HG02759 (cell line): ENCODE data around the gene SULF2.
"Not testable (repeated sequence)": the region's sequence is repeated elsewhere in the genome, so short reads cannot be mapped to it uniquely, and the experiment has no call there.

Experiments used
- ATAC-seq: cut with Tn5 transposase; IDR thresholded peaks from one replicate; pipeline ENCODE4 v1.9.1; 2021; ENCODE audit warnings: mild to moderate bottlenecking, moderate library complexity; ENCODE audit not compliant: unreplicated experiment

SULF2 gene

DNA sequence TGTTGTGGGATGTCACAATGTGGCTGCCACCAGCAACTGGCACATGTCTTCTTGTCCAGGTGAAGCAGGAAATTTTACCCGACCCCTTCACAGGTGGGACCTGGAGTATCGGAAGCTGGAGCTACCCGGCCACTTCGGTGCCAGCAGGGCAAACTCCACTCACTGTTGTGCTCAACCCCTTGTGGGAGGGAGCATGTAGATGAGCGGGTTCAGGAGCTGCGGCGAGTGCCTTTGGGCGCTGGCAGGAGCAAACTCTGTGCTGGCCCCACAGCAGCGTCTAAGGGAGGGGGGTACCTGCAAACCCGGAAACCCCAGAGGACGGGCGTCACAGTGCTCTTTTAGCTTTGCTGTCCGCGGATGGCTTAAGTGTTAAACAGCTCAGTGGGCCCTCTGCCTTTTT is 20.7 kb upstream of the SULF2 start:
- ATAC-seq, result no peak

DNA sequence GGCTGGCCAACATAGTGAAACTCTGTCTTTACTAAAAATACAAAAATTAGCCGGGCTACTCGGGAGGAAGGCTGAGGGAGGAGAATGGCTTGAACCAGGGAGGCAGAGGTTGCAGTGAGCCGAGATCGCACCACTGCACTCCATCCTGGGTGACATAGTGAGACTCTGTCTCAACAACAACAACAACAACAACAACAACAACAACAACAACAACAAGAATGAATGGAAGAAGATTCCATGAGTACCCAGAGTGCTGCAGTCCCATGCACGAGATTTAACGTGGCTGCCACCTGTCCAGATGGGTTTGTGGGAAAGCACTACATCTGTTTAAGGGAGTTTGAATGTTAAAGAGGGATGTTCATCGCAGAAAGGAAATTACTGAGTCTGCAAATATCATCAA is 19.7 kb upstream of the SULF2 start:
- not testable (repeated sequence) for ATAC-seq

DNA sequence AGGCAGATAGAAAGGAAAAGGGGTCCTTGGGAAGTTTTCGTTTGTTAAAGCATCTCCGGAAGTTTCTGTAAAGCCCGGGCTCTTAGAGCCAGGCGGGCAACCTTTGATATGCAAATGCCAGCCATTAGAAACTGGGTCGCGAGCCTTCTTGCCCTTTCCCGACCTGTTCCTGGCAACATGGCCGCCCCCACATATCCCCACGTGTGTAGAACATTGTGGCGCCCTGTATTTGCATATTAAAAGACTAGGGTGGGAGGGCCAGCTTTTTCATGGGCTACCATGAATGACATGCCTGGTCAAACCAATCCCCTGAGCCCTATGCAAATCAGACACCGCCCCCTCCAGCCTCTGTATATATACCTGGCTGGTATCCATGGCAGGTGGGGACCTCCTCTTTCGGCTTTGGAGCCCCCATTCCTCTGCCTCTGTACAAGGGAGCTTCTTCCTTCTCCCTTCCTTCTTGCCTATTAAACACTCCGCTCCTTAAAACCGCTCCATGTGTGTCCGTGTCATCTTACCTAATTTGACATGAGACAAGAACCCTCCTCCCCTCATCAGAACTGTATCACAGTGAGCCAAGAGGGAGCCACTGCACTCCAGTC is 19.0 kb upstream of the SULF2 start:
- ATAC-seq, result not testable (repeated sequence)

DNA sequence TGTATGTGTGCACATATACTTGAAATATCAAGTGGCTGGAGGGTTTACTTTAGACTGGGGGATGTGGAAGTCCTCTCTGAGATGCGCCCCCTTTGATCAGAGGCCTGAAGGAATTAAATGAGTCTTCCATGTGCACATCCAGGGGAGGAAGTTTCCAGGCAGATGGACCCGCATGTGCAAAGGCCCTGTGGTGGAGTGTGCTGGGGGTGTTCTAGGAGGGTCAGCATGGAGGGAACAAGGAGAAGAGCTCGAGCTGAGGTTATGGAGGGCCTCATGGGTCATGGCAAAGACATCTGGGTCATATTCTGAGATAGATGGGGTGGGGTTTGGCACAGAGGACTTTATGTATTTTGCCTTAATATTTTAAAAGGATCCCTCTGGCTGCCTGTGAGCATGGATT is 17.7 kb upstream of the SULF2 start:
- ATAC-seq, result no peak

DNA sequence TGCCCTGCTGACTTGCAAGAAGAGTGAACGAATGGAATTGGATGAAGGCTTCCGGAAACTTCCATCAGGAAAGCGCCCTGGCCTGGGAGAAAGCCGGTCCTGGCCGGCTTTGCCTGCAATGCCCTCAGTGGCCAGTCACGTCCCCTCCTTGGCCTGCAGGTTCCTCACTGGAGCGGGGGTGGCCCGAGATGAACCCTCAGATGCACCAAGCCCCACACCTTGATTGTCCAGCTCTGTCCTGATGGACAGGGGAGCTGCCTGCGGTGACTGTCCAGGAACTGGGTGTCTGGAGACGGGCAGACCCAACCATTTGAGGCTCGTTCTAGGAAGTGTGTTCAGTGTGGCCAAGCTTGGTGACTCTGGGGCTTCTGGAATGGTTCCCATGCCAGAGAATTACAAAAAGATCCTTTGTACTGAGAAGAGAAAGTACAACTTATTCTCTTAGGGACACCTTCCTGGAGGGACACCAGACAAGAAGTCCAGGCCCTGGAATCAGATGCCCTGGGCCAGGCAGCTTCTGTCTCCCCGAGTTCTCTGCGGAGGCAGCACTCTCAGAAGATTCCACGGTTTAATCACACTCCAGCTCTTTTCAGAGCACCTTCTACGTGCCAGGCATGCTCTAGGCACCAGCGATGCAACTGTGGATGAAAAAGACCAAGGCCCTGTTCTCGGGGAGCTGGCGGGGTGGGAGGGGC is 17.1 kb upstream of the SULF2 start:
- no peak for ATAC-seq

DNA sequence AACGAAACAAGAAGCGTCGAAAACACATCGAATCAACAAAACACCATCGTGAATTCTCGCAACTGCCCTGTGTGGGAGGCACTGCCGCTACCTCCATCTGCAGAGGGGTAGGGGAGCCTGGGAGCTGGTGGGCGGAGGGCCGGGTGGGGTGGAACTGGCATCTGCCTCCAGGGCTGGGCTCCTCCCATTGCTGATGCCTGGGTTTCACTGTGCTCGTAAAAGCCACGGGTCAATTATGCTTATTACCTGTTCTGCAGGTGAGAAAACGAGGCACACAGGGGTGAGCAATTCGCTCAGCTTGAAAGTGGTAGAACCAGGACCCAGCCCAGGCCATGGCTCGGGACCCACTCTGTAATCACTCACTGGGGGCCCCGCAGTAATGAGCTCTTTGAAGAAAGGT is 16.5 kb upstream of the SULF2 start:
- ATAC-seq, result no peak

DNA sequence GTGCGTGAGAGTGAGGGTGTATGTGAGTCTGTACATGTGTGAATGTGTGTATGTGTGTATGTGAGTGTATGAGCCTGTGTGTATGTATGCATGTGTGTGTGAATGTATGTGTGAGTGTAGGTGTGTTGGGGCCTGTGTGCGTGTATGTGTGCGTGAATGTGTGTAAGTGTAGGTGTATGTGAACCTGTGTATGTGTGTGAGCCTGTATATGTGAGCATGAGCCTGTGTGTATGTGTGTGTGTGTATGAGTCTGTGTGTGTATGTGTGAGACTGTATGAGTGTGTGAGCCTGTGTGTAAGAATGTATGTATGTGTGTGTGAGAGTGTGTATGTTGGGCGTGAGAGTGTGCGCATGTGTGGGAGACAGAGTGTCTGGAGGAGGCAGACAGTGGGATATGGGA is 15.8 kb upstream of the SULF2 start:
- no peak for ATAC-seq

DNA sequence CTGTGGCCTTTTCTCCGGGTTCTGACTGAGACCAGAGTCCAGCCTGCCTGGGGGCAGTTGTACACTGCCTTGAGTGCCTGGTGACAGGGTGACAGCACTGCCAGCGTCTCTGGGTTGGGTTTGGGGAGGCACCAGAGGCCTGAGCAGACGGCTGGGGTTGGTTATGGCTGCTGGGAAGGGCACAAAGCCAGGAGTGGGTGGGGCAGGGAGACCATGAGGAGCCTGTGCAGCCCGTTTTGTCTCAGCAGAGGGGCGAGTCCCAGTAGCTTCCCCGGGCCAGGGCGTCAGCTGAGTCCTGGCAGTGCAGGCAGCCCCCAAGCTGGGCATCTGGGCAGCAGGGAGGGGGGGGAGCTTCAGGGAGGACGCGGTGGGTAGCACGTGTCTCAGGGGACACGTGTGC is 15.3 kb upstream of the SULF2 start:
- no peak for ATAC-seq

DNA sequence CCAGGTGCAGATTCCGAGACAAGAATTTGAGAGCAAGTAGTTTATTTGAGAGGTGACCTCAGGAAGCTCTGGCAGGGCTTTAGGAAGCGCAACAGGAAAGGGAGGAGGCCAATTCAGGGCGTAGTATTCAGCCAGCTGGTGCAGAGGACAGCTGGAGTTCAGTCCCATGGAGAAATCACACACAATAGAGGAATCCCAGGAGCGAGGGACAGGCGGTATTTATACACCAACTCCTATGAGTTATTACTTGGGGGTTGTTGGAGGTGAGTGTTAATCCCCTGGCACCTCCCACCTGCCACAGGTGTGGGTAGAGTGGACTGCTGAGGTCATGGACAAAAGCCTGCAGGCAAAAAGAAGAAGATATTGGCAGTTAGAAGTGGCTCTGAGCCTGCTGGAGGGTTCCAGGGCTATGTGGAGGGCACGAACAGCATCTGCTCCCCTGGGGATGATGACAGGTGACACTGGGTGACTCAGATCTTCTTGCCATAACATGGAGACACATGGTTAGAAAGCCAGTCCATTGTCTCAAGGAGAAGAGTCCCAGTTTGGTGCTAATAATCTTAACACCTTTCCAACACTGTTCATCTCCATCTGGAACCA is 13.9 kb upstream of the SULF2 start:
- no peak for ATAC-seq

DNA sequence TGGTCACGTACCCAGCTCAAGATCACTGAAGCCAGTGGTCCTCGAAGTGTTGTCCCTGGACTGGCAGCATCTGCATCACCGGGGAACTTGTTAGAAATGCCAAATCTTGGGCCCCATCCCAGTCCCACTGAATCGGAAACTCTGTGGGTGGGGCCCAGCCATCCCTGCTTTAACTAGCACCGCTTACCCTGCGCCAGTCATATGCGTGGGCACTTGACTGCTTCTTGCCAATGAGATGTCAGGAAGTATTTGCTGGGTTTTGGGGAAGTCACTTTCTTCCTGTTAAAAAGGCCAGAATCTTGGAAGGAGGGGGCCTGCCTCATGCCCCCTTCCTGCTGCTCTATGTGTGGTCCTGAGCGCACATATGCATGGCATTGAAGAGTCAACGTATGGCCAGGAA is 11.7 kb upstream of the SULF2 start:
- ATAC-seq, result no peak

DNA sequence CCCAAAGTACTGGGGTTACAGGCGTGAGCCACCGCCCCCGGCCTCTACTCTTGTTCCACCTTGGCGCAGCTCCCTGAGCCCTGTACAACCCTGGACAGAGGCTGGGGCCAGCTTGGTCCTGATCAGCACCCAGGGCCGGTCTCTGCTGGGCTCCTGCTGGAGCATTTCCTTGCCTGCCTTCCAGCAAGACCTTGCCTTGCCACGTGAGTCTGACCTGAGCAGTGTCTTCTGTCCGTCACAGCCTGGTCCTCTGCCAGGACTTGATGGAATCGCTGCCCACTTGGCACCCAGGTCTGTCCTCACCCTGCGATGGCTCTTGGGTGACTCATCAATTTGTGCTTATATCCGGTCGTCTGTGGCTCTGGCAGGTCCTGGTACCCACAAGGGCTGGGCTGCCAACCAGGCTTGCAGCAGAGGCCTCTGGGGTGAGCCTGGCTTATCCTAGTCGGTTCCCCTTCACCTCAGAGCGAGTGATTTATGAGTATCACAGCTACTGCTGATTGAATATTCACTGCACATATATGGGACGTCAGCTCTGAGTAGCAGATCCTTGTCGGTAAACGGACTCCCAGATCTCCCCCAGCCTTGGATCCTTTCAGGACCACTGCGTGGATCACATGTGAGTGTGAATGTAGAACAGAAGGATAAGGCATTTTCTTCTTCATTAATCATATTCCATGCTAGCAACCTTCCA is 10.1 kb upstream of the SULF2 start:
- ATAC-seq, result no peak

DNA sequence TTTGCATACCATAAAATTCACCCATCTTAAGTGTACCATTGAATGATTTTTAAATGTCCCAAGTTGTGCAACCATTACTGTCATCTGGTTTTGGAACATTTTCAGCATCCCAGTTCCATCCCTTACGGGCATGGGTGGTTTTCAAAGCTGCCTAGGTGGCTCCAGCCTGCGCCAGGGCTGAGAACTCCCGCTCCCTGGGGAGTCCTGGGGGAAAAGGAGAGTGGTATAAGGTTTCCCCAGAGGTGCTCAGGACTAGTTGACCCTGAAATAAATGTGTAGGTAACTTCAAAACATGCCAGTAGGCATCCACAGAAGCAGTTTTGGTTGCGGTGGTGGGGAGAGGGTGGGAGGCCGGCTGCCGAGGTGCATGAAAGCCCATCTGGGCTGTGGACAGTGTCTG is 9.0 kb upstream of the SULF2 start:
- ATAC-seq, result not testable (repeated sequence)

DNA sequence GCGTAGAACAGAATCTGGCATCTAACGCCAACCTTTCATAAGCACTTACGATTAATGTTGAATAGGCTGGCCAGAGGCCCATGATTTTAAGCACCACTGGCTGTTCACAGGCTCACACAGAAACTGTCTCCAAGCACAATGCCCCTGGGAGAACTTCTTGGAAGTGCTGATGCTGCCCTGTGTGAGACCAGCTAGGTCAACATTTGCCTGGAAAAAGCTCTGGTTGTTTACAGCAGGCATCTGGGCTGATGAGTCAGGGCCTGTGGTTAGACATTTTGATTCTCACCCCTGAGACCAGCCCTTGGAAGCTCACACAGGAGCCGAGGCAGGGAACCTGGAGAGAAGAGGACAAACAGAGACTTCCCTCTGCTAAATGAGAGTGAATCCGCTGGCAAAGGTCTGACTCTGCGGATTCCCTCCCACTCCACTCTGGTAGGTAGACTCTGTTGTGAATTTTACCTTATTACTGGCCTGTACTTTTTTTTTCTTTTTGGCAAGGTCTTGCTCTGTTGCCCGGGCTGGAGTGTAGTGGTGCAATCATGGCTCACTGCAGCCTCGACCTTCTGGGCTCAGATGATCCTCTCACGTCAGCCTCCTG is 6.8 kb upstream of the SULF2 start:
- no peak for ATAC-seq

DNA sequence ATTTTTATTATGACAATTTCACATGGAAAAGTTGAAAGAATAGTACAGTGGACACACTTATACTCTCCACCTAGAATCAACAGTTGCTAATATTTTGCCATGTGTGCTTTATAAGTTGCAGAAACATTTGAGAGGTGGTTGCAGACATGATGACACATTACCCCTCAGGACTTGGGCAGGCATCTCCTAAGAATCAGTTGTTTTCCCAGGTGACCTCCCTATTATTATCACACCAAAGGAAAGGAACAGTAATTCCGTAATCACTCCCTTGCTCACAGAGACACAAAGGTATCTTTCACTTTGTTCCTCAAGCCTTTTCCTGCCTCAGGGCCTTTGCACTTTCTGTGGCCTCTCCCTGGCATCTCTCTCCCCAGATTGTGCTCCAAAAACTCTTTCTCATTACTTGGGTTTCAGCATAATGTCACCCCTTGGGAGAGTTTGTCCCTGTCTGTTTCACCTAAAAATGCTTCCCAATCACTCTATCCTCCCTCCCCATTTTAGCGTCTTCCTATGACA is 5.9 kb upstream of the SULF2 start:
- no peak for ATAC-seq

DNA sequence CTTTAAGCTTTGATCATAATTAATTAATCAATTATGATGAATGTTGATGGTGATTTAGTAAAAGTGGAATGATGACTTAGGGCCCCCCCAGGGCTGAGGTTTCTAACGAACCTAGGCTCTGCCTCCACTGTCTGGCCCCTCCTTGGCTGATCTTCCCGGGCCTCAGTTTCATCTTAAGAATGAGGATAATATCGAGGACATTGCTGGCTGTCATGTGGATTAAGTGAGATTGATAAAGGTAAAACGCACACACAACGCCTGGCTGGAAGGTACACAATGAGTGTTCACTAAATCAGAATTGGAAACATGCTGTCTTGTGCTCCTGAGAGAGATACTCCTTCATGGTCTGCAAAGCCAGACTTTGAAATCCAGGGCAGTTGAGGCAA is 5.3 kb upstream of the SULF2 start:
- no peak for ATAC-seq

DNA sequence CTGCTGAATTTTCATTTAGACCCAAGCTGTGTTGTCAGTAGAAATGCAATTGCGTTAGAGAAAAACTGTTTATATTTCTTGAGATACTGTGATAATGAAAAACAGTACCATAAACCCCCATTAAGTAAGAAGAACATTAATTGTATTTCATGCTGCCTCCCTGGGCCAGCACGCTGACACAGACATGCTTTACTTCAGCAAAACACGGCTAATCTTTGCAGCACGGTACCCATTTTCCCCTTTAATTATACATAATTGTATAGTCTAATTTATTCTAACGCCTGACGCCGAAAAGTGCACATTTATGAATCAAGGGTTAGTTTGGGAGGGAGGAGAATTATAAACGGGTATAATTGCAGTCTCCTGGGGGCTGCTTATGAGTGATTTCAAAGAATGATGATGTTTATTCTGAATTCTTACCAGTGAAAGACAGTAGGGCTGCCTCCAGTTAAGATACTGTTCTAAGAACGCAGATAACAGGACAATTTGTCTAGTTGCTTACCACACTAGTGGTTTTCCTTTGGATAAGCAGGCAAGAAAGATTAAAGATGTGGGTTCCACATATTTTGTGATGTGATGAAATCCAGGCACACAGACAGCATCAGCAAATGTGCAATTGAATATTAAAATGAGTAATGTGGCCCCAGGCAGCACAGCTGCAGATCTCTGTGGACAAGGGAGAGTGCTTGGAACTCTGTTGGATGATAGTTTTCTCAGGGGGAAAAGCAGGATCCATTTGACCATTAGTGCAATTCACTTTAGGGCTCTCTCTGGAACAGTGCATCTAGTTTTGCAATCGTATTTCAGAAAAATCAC is 4.7 kb upstream of the SULF2 start:
- ATAC-seq, result no peak

DNA sequence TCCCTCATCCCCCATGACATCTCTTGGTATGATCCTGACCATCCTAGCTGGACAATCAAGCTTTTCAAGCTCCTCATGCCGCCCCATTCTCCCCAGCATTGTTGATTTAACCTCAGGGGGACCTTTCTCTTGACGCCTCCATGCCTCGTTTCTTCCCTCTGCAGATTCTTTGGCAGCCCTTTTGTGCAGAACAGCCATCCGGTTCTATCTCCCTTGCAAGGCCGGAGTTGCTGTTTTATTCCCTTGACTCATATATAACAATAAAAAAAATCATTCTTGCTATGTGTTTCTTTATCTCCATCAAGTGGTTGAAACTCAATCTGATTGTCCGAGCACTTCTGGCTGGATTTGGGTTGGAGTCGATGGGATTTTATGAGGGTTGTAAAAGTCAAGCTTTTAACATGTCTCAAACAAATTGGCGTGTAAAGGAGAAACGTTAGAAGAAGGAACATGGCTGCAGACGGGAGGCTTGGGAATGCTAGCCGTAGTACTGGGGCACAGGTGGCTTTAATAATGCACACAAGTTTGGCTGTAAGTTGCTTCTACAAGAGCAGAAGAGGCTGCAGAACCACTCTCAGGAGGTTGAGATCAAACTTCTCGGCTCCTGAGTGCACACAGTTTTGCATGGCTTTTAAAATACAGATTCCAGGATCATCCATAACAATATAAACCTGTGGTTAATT is 3.9 kb upstream of the SULF2 start:
- no peak for ATAC-seq

DNA sequence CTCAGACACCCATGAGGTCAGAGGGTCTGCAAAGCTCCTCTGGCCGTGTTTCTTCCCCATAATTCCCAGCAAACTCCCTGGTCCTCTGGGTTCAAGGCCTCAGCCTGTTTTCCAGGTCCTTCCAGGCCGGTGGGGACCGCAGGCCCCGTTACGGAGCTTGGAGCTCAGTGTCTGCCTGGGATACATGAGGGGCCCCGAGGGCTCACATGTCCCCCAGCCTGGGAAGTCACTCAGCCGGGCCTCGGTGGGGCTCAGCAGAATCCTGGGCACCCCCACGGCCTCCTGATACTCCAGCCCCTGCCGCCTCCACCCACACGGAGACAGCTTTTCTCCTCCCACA is 3.4 kb upstream of the SULF2 start:
- ATAC-seq, result no peak

DNA sequence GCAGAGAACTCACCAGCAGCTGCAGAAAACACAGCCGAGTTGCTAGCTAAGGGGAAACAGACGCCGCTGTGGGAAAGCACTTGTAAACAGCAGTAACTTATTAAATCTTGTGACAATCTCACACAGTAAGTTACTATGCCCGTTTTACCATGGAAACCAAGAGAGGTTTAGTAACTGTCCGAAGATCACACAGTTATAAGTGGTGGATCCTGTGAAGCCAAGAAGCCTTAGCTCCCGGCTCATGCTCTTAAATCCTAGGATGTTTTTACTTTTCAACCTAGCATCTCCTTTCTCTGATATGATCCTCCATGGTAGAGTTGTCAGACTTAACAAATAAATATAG is 1.5 kb upstream of the SULF2 start:
- ATAC-seq, result no peak
